HK-2 (cell line): ENCODE data around the gene RTP1.
"Not testable (repeated sequence)": the region's sequence is repeated elsewhere in the genome, so short reads cannot be mapped to it uniquely, and the experiment has no call there.

Experiments
- DNase-seq: peaks from one replicate; pipeline ENCODE4 v3.0.0-alpha.2; 2018; ENCODE audit not compliant: unreplicated experiment

RTP1 gene

GRCh38 chr3:187198490-187198889, 1.2 kb downstream of the RTP1 start:
- no peak for DNase-seq

GRCh38 chr3:187199463-187200050, 2.3 kb downstream of the RTP1 start:
- DNase-seq = not testable (repeated sequence)

- DNase-seq = no peak
Measured at GRCh38 chr3:187205683-187206082, 8.4 kb downstream of the RTP1 start.

- DNase-seq = no peak
Measured at GRCh38 chr3:187207062-187207461, 9.8 kb downstream of the RTP1 start.

- DNase-seq = no peak
Measured at GRCh38 chr3:187207624-187208023, 10.3 kb downstream of the RTP1 start.

- DNase-seq = no peak
Measured at GRCh38 chr3:187208159-187208558, 10.9 kb downstream of the RTP1 start.

GRCh38 chr3:187209491-187209890, 12.2 kb downstream of the RTP1 start:
- no peak for DNase-seq

- DNase-seq = no peak
Measured at GRCh38 chr3:187210091-187210490, 12.8 kb downstream of the RTP1 start.

- no peak for DNase-seq
Measured at GRCh38 chr3:187210545-187211327, 13.4 kb downstream of the RTP1 start.

GRCh38 chr3:187211532-187212195, 14.4 kb downstream of the RTP1 start:
- no peak for DNase-seq

- DNase-seq = no peak
Measured at GRCh38 chr3:187212196-187212545, 14.9 kb downstream of the RTP1 start.

GRCh38 chr3:187212705-187213104, 15.4 kb downstream of the RTP1 start:
- no peak for DNase-seq

GRCh38 chr3:187213616-187214015, 16.3 kb downstream of the RTP1 start:
- DNase-seq = no peak

- DNase-seq = no peak
Measured at GRCh38 chr3:187215460-187215859, 18.2 kb downstream of the RTP1 start.

GRCh38 chr3:187222801-187223200, 25.5 kb downstream of the RTP1 start:
- DNase-seq = no peak

- DNase-seq = no peak
Measured at GRCh38 chr3:187223799-187224198, 26.5 kb downstream of the RTP1 start.

GRCh38 chr3:187227658-187228258, 30.5 kb downstream of the RTP1 start:
- DNase-seq = peak; percentile 11

- DNase-seq = no peak
Measured at GRCh38 chr3:187228740-187229139, 31.5 kb downstream of the RTP1 start.

- no peak for DNase-seq
Measured at GRCh38 chr3:187230011-187230410, 32.7 kb downstream of the RTP1 start.

GRCh38 chr3:187236962-187237361, 39.7 kb downstream of the RTP1 start:
- no peak for DNase-seq

- DNase-seq = no peak
Measured at GRCh38 chr3:187237741-187238140, 40.5 kb downstream of the RTP1 start.

GRCh38 chr3:187238239-187238638, 41.0 kb downstream of the RTP1 start:
- no peak for DNase-seq

- DNase-seq = not testable (repeated sequence)
Measured at GRCh38 chr3:187238835-187239234, 41.5 kb downstream of the RTP1 start.
